HG03103 (cell line): ENCODE results near the gene EFNA5.

Source experiments
- ATAC-seq: cut with Tn5 transposase; IDR thresholded peaks from one replicate; pipeline ENCODE4 v1.9.1; 2021; ENCODE audit warnings: low read depth; ENCODE audit not compliant: unreplicated experiment

EFNA5 gene

DNA sequence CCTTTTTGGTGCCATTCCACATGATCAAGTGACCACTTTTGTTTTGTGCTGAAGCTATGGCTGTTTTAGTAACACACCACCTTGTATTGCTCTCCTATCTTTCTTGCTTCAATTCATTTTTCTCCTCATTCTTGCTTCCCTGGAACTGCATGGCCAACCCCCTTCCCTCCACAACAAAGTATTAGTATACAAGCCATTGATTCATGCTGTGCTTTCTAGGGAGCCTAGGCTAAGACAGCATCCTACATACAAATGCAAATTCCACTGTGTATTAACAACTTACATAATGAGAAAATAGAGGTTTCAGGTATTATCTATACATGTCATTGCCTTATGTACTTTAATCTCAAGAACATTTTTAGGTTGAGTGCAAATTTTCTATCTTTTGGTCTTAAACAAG lies 141.1 kb downstream of the EFNA5 start:
- no peak for ATAC-seq

- ATAC-seq = no peak
Observed at GRCh38 chr5:107526270-107526937, 144.3 kb downstream of the EFNA5 start.

DNA sequence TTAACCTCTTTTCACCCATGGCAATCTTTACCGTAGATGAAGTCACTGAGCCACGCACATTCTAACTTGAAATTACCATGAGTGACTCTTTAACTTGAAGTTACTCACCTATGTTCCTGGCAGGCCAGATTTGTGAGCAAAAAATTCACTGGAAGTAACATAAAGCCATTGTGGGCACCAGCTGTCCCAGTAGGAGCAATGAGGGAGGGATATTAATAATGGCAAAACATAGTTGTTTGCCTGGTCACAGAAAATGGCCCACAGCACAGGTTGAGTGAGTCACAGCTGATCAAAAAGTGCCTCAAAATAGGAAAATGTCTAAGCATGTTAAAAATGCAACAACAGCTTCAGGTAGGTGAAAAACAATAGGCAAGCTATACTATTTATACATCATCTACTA lies 146.6 kb downstream of the EFNA5 start:
- ATAC-seq = no peak

DNA sequence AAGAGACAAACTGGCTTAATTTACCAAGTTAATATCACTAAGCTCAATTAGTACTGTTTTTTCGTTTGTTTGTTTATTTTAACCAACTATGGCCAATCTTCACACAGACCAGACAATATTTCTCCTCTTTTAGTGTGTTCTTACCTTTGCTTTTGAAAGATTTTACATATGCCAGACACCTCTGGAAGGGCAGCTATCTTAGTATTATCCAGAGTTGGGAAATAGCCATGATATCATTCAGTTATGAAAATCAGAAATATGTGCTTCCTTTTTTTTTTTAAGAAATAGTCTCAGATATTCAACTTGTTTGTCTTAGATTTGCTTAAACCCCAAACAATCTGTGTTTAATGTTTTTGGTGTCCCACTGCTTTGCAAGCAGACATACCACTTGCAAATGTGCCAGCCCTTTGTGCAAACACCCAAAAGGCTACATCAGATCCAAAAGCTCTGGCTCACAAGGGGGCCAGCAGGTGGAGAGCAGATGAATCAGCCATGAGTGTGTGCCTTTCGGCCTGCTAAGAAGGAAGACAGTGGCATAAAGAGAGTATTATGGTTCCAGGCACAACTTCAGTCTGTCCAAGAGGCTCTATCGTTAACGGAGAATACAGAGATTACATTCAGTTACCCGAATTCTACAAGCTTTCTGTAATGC lies 147.6 kb downstream of the EFNA5 start:
- no peak for ATAC-seq

GRCh38 chr5:107522456-107522855 lies 148.3 kb downstream of the EFNA5 start:
- ATAC-seq = no peak

- ATAC-seq = no peak
Observed at GRCh38 chr5:107519900-107520354, 150.8 kb downstream of the EFNA5 start.

GRCh38 chr5:107518616-107519015 lies 152.1 kb downstream of the EFNA5 start:
- ATAC-seq = no peak

GRCh38 chr5:107518190-107518589 lies 152.5 kb downstream of the EFNA5 start:
- no peak for ATAC-seq

- no peak for ATAC-seq
Observed at GRCh38 chr5:107517185-107518033, 153.3 kb downstream of the EFNA5 start.

- ATAC-seq = no peak
Observed at GRCh38 chr5:107516452-107517184, 154.1 kb downstream of the EFNA5 start.

GRCh38 chr5:107515521-107516080 lies 155.1 kb downstream of the EFNA5 start:
- ATAC-seq = no peak

GRCh38 chr5:107514305-107514704 lies 156.4 kb downstream of the EFNA5 start:
- no peak for ATAC-seq

DNA sequence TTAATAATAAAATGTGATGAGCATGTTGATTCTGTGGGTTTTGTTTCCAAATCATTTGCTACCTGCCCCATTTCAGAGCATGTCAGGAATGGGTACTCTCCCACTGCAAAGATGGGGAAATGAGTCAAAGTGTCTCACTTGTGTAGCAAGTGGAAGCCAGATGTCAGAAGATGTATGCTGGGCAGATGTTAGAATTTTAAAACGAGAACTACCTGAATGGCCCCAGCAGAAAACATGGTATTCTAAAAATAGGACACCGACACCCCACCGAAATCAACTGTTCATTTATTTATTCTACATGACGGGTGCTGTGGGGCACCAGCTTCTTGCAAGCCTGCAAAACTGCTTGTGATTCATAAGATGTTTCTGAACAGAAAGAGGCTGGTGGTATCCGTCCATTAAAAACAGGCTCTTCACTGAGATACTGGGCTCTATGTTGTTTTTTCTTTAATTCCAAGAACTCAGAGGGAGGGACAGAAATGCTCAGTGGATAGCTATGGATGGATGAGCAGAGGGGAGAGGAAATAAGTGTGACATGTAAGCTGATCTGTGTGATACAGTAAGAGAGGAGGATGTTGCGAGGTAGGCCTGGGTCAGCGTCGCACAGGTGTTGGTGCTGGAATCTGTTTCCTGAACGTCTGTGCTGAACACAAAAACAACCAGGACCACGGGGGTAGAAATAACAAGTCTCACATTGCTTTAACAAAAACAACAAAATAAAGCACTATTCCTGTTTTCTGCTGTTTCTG lies 157.2 kb downstream of the EFNA5 start:
- ATAC-seq = no peak

DNA sequence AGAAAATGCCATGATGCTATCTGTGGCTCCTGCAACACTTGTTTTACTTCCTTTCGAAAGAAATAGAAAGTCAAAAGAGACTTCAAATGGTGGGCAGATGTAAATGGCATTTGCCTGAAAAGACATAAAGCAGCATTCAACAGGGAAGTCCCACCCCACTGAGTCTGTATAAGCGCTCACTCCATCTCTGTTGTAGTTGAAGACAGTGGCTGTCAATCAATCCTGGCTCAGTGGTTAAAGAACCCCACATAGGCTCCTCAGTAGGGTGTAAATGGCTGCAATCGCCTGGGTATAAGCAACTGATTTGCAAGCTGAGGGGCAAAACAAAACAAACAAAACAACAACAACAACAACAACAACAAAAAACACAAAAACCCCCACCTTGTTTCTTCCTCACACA lies 158.7 kb downstream of the EFNA5 start:
- no peak for ATAC-seq

- no peak for ATAC-seq
Observed at GRCh38 chr5:107510125-107510524, 160.6 kb downstream of the EFNA5 start.

GRCh38 chr5:107508097-107508496 lies 162.6 kb downstream of the EFNA5 start:
- no peak for ATAC-seq

DNA sequence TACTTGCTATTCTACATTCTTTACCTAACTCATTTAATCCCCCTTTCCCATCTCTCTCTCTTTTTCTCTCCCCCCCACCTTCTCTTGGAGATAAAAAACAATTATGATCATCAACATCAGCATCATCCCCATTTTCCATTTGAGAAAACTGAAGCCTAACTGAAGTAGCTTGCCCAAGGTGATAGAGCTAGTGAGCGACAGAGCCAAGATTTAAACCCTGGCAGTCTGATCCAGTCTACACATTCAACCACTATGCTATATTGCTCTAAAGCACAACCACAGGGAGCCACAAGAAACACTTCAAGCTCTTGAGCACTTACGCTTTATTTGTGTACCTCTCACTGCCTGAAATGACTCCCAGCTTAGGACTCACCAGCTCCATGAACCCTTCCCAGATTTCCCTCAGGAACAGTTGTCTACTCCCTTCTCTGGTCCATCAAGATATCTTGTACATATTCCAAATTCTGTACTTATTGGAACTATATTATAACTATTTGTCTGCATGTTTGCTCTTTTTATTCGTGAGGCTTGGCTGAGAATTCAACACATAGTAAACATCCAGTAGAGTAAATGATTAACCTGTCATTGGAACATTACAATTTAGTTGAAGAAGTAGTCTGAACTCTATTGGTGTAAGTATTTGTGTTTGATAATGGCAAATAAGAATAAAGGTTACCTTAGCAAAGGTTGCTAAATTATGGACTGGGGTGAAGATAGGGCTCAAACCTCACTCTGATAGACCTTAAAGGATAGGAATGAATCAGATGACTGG lies 164.8 kb downstream of the EFNA5 start:
- ATAC-seq = no peak

- no peak for ATAC-seq
Observed at GRCh38 chr5:107504424-107504823, 166.3 kb downstream of the EFNA5 start.

DNA sequence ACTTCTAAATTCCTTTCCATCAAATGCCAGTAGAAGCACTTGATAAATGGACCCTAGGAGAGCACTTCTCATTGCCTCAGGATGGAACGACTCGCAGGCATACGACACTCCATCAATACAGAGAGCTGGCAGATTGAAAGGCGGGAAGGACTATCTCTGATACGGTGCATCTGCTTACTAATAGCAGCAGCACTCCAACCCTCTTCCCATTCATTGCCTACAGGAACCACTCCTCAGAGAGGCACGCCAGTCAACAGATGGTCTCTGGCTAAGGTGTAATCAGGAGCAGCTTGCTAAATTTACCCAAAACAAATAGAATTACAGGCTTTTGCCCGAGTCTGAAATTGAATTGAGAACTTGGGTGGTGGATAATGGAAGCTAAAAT lies 168.1 kb downstream of the EFNA5 start:
- ATAC-seq = no peak
